Activated CD4-positive, alpha-beta T cell treated with anti-CD3 and anti-CD28 coated beads for 1 hour (primary cell): ENCODE data around the gene TOMM70.

ENCODE experiments used
- DNase-seq: peaks from one replicate; pipeline ENCODE4 v3.0.0-alpha.2; 2020

The TOMM70 gene

GRCh38 chr3:100319951-100320350, 80.9 kb downstream of the TOMM70 start:
- no peak for DNase-seq

- DNase-seq, result no peak
Observed at GRCh38 chr3:100317912-100318311, 83.0 kb downstream of the TOMM70 start.

- no peak for DNase-seq
Observed at GRCh38 chr3:100316641-100317069, 84.2 kb downstream of the TOMM70 start.
